A673 (cell line): ENCODE results near the gene COQ5.

Experiments
- CTCF ChIP-seq: fragments of 300-800, 200-600 bp; sonication (generic); conservative IDR thresholded peaks from 2 replicates; pipeline ENCODE4 v1.5.1; 2017; ENCODE audit warnings: low read depth, mild to moderate bottlenecking, antibody characterized with exemption, low read length, moderate library complexity, mixed read lengths
- EZH2 ChIP-seq: fragments of 200-600 bp; sonication (generic); IDR thresholded peaks from 2 replicates; pipeline ENCODE4 v1.6.1; 2017; ENCODE audit warnings: borderline replicate concordance, low read depth, mild to moderate bottlenecking, mixed read lengths, antibody characterized with exemption, low read length; ENCODE audit not compliant: poor library complexity, severe bottlenecking

DNA sequence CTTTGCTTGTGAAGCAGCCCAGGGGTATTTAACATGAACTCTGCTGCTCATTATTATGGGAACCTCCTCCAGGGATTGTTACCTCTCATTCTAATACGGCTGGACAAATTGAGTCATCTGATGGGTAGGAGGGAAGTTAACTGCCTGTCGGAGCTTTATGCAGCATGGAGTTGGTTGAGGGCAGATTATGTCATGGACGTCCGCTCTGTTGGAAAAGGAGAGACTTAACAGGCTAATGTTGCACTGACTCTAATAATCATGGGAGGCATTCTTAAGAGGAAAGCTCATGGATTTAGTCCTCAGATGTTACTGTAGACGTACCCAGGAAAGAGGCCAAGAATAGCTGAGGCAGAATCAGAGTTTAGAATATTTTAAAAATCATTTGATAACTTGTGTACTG is 42.3 kb upstream of the COQ5 start:
- no peak for TF ChIP-seq CTCF
- TF ChIP-seq EZH2 = no peak
